Stomach (tissue), 4 donors: Measurements from ENCODE around the gene UNC5B.

Experiments used
- POLR2A ChIP-seq, 4 donors: fragments of 450-650 bp; IDR thresholded peaks; one replicate each; pipeline ENCODE4 v1.6.1; 2016; ENCODE audit warnings: antibody characterized with exemption in 4 of 4, control low read depth in 2 of 4, mild to moderate bottlenecking in 1 of 4, moderate library complexity in 1 of 4
- POLR2AphosphoS5 ChIP-seq, 3 donors: sonication (generic); formaldehyde crosslinking; IDR thresholded peaks; one replicate each; pipeline ENCODE4 v1.6.1; 2016; ENCODE audit warnings: antibody characterized with exemption in 3 of 3
- TF ChIP-seq, protein P1 (sequence below), 7 experiments: fragments of 450-650 bp in 4 of 7; fragments of 200-600 bp in 3 of 7; sonication (generic) in 3 of 7; IDR thresholded peaks; one replicate each; pipeline ENCODE4 v1.5.1; 2016 to 2019; ENCODE audit warnings: antibody characterized with exemption in 7 of 7, control low read depth in 2 of 7, mild to moderate bottlenecking in 1 of 7

- TF ChIP-seq, protein P1, sequence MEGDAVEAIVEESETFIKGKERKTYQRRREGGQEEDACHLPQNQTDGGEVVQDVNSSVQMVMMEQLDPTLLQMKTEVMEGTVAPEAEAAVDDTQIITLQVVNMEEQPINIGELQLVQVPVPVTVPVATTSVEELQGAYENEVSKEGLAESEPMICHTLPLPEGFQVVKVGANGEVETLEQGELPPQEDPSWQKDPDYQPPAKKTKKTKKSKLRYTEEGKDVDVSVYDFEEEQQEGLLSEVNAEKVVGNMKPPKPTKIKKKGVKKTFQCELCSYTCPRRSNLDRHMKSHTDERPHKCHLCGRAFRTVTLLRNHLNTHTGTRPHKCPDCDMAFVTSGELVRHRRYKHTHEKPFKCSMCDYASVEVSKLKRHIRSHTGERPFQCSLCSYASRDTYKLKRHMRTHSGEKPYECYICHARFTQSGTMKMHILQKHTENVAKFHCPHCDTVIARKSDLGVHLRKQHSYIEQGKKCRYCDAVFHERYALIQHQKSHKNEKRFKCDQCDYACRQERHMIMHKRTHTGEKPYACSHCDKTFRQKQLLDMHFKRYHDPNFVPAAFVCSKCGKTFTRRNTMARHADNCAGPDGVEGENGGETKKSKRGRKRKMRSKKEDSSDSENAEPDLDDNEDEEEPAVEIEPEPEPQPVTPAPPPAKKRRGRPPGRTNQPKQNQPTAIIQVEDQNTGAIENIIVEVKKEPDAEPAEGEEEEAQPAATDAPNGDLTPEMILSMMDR (IDR thresholded peaks at IDR 0.05), result no peak
- TF ChIP-seq POLR2AphosphoS5 (IDR thresholded peaks at IDR 0.05) (no peak), POLR2A (IDR thresholded peaks at IDR 0.05) (no peak)
Observed at GRCh38 chr10:71295641-71296040, 83.3 kb downstream of the UNC5B start.
